SH-SY5Y (cell line): ENCODE data around the gene GDPD4.

ENCODE experiments used
- GATA2 ChIP-seq: IDR thresholded peaks from 2 replicates; pipeline ENCODE4 v1.6.1; 2011; ENCODE audit warnings: mild to moderate bottlenecking, low read depth, low read length
- GATA3 ChIP-seq: IDR thresholded peaks from 2 replicates; pipeline ENCODE4 v1.6.1; 2011; ENCODE audit warnings: low read depth, mild to moderate bottlenecking, low read length, moderate library complexity

DNA sequence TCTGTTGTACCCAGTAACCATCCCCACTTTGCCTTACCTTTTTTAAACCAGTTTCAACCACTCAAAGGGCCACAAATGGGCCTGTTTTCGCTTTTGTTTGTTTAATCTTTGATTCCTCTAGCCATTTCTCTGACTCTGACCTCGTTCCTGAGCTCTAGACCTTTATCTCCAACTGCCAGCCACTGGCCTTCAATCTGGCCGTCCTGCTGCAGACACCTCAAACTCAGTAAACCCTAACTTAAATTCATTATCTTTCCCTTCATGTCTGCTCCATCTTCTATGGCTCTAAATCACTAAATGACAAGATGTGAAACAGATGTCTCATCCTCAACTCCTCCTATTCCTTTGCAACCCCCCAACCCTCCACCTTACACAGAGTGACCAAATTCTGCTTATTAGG, 1.3 kb upstream of the GDPD4 start:
- no peak for TF ChIP-seq GATA3
- TF ChIP-seq GATA2, result peak; percentile 56; the same call in 1 of the 2 replicates
